ENCODE results near the gene LDLRAP1.
A peak's percentile ranks its signal among the peaks of the same experiment; 100 is the strongest.

The LDLRAP1 gene

DNA sequence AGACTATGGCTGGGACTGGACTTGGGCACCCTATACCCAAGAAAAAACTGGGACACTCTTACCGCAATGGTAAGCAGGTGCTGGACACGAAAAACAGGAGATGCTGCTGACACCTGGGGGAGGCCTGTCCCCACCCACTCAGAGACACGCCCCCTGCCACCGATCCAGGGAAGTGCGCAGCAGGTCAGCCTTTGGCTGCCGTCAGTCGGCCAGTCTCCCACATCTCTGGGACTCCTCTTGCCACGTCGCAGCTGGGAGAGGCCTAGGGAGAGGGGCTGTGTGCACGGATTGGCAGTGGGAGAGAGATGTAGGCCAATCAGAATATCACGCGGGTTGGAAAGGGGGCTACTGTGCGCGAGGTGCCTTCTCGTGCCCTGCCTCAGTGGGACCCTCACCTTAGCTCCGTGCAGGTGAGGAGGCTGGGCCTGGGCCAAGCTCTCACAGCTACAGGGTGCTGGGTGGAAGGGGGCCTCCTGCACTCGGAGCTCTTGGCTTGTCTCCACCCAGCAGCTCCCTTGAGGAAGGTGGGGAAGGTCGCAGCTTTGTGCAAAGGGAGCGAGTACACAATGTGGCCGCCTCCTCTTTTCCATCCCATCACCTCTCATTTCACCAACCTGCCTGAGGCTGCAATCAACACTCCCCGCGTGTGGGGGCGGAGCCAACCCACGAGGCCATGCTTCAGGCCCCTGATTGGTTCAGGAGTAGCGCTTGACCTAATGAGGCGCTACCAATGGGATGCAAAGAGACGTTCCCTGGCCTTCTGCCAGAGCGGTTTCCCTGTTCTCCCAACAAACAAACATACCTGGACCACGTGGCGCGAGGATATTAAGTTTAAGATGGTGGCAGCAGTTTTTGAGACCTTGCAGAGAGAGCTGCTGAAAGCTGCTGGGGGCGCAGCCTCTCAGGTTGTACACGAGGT lies 25.7 kb upstream of the LDLRAP1 start:
- Mint-ChIP-seq H3K36me3 (ENCODE audit: low read depth) (no peaks in the 10 kb centered on the region), H3K4me1 (ENCODE audit: low read depth) (peaks cover 6% of the 10 kb centered on the region)

DNA sequence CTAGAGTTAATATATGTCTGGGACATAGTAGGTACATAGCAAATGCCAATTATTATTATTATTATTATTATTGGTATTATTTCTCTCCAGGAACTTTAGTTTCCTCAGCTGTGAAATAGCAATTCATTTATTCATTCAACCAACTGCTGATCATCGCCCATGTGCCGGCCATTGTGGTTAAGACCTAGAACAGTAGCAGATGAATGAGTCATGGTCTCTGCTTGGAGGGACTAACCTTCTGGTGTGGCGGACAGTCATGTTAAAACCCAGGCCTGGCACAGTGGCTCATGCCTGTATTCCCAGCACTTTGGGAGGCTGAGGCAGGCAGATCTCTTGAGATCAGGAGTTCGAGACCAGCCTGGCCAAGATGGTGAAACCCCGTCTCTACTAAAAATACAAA lies 23.8 kb upstream of the LDLRAP1 start:
- no peaks in the 10 kb centered on the region for H3K27me3 Mint-ChIP-seq
- H3K4me1 Mint-ChIP-seq (ENCODE audit: low read depth): peaks cover 6% of the 10 kb centered on the region
- H3K27ac Mint-ChIP-seq: no peak overlapping the region
- no peak overlapping the region for H3K4me3 Mint-ChIP-seq
- no peaks in the 10 kb centered on the region for H3K36me3 Mint-ChIP-seq (ENCODE audit: low read depth)
- no peak for DNase-seq
- H3K9me3 Mint-ChIP-seq: no peaks in the 10 kb centered on the region

More for the DNA sequence above, 25.7 kb upstream of the LDLRAP1 start:
- Mint-ChIP-seq H3K9me3 (no peaks in the 10 kb centered on the region), H3K27ac (no peak overlapping the region), H3K27me3 (no peaks in the 10 kb centered on the region), H3K4me3 (no peak overlapping the region)
- no peak for DNase-seq

DNA sequence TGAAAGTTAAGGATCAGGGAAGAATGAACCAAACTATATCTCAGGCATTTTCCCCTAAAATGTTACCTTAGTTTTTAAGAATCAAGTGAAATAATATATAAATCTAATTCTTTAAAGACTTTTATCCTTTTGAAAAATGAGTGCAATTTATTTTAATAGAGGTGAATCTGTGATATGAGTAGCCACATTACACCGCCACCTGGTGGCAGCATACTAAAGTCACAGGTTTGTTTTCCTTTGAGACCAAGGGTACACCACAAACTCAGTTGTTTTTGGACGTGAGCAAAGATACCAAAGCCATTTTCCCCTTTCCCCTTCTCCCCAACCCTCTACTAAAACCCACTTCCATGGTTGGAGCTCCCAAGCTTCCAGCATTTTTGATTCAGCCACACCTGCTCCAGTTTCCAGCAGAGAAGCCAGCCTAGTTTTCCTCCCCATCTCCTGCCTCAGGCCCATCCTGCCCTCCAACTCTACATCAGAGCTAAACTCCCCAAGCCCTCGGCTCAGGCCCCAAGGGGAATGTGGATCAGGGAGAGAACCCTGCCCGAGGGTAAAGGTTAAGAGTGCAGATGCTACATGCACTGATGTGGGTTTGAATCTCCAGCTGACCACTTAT lies 22.9 kb upstream of the LDLRAP1 start:
- Mint-ChIP-seq H3K27me3 (no peaks in the 10 kb centered on the region), H3K27ac (no peak overlapping the region), H3K9me3 (no peaks in the 10 kb centered on the region), H3K4me3 (no peak overlapping the region), H3K36me3 (ENCODE audit: low read depth) (no peaks in the 10 kb centered on the region), H3K4me1 (ENCODE audit: low read depth) (peaks cover 6% of the 10 kb centered on the region)
- peak; percentile 75 for DNase-seq

DNA sequence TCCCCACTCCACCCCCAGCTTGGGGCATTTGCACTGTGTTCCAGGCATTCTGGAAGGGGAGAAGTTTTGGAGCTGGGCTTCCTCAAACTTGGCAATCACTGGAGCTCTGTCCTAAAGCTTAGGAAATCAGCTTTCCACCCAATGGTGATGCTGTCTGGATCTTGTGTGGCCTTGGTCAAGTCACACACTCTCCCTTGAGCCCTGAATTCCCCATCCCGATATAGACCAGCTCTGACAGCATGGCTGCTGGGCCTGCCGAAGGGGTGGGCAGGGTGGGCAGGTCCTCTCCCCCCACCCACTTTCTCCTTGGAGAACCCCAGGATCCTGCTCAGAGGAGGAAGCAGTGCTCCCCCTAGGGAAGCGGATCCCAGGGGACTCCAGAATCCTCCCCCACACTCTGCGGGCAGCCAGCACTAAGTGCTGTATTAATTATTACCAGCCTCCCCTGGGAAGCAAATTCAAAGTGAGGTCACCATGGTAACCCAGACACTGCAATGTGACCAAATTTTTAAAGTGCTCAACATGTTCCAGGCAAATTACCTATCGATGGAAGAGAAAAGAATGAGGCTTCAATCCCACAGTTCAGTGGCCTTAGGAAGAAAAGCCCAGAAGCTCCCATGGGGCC lies 21.3 kb upstream of the LDLRAP1 start:
- H3K27ac Mint-ChIP-seq: no peak overlapping the region
- H3K36me3 Mint-ChIP-seq (ENCODE audit: low read depth): no peaks in the 10 kb centered on the region
- H3K27me3 Mint-ChIP-seq: no peaks in the 10 kb centered on the region
- no peak for DNase-seq
- no peak overlapping the region for H3K4me3 Mint-ChIP-seq
- no peaks in the 10 kb centered on the region for H3K9me3 Mint-ChIP-seq
- H3K4me1 Mint-ChIP-seq (ENCODE audit: low read depth): peaks cover 6% of the 10 kb centered on the region

DNA sequence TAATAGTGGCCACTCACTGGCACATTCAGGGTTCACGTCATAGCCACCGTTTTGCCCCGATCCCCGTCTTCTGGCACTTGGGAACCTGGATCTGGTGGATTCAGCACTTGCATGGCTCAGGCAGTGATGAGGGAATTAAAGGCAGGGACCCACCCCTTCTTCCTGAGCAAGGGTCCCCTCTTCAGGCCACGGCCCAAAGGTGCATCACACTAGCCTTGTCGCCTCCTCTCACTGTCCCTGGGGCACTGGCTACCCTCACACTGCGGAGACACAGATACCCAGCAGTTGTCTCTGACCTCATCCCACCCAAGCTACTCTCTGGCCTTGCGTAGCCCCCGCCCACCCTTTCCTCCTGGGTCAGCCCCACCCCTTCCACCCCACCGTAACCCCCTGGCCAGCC lies 19.9 kb upstream of the LDLRAP1 start:
- H3K36me3 Mint-ChIP-seq (ENCODE audit: low read depth): no peaks in the 10 kb centered on the region
- DNase-seq: no peak
- no peak overlapping the region for H3K4me3 Mint-ChIP-seq
- no peaks in the 10 kb centered on the region for H3K27me3 Mint-ChIP-seq
- H3K27ac Mint-ChIP-seq: no peak overlapping the region
- peaks cover 6% of the 10 kb centered on the region for H3K4me1 Mint-ChIP-seq (ENCODE audit: low read depth)
- H3K9me3 Mint-ChIP-seq: no peaks in the 10 kb centered on the region

DNA sequence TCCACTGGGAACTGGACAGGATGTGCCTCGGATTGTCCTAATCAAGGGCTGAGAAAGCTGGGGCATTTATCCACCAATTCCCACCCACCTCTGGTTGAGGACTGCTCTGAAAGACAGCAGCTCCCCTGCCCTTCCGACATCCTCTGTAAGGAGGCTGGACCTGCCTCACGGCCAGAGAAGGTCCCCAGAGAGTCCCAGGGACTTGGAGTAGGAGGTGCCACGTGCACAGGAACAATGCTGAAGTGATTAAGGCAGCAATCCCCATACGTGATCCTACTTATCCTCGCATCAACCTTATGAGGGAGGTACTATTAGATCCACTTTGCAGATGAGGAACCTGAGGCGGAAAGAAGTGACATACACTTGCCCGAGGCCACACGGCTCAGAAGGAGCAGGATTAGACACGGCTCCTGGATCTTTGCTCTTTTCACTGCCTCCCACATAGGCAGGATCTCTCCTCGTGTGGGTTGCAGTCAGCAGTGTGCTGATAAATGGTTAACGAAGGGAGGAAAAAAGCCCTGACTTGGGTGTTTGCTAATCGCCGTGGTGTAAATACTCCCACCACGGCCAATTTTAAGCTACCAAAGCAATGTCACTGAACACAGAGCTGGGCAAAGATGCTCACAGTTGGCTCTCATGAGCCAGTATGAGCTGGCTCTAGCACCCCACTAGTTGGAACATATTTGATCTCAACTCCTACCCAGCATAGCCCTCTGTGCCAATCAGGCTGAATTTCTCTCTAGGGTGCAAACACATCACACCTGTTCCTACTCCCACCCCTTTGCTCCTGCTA lies 18.6 kb upstream of the LDLRAP1 start:
- no peak for DNase-seq
- no peaks in the 10 kb centered on the region for H3K9me3 Mint-ChIP-seq
- peaks cover 8% of the 10 kb centered on the region for H3K4me1 Mint-ChIP-seq (ENCODE audit: low read depth)
- H3K4me3 Mint-ChIP-seq: no peak overlapping the region
- no peaks in the 10 kb centered on the region for H3K36me3 Mint-ChIP-seq (ENCODE audit: low read depth)
- no peaks in the 10 kb centered on the region for H3K27me3 Mint-ChIP-seq
- no peak overlapping the region for H3K27ac Mint-ChIP-seq

DNA sequence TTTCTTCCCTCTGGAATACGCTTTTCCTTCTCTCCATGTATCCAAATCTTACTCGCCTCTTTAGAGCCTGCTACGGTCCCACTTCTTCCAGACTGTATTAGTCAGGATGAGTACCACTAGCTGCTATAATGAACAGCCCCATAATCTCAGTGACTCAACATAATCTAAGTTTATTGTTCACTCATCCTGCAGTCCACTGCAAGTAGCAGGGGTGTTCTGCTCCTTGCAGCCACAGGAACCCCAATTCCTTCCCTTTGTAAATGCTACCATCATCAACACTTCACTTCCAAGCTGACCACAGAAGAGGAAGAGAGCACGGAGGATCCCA lies 18.1 kb upstream of the LDLRAP1 start:
- H3K4me1 Mint-ChIP-seq (ENCODE audit: low read depth): peaks cover 6% of the 10 kb centered on the region
- H3K36me3 Mint-ChIP-seq (ENCODE audit: low read depth): no peaks in the 10 kb centered on the region
- no peaks in the 10 kb centered on the region for H3K27me3 Mint-ChIP-seq
- no peak overlapping the region for H3K4me3 Mint-ChIP-seq
- DNase-seq: no peak
- H3K27ac Mint-ChIP-seq: no peak overlapping the region
- H3K9me3 Mint-ChIP-seq: no peaks in the 10 kb centered on the region

DNA sequence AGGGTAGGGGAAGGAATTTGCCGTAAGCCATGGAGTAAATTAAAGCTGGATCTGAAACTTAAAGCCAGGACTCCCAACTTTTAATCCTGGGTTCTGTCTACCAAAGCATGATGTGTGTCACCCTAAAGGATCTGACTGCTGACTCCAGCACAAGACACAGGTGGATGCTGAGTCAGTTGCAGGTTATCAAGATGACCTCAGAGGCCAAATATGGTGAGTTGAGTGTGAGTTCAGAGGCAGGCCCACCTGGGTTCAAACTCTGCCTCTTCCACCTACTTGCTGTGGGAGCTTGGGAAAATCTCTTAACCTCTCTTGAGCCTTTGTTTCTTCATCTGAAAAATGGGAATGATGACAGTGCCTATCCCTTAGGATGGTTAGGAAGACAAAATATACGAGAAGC lies 16.7 kb upstream of the LDLRAP1 start:
- no peaks in the 10 kb centered on the region for H3K9me3 Mint-ChIP-seq
- H3K4me3 Mint-ChIP-seq: no peak overlapping the region
- no peak overlapping the region for H3K27ac Mint-ChIP-seq
- DNase-seq: no peak
- no peaks in the 10 kb centered on the region for H3K27me3 Mint-ChIP-seq
- H3K4me1 Mint-ChIP-seq (ENCODE audit: low read depth): peaks cover 2% of the 10 kb centered on the region
- no peaks in the 10 kb centered on the region for H3K36me3 Mint-ChIP-seq (ENCODE audit: low read depth)

DNA sequence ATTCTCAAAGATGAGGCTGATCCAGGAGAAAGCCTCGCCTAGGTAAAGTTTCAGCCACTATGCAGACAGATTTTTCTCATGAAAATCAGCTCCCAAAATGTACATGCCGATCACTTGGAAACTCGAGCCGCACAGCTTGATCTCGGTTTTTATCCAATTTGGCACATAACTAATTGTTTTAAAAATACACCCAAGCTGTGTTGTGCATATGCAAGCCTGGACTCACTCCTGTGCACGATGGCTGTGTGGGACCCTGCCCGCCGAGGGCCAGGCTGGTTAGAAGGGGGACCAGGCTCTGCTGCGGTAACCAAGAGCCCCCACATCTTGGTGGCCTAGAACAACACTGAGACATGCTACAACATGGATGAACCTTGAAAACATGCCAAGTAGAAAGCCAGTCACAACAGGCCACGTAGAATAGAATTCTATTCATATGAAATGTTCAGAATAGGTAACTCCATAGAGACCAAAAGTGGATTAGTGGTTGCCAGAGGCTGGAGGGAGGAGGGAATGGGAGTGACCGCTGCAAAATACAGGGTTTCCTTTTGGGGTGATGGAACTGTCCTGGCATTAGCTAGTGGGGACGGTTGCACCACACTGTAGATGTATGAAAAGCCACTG lies 16.1 kb upstream of the LDLRAP1 start:
- H3K27ac Mint-ChIP-seq: no peak overlapping the region
- peaks cover 2% of the 10 kb centered on the region for H3K4me1 Mint-ChIP-seq (ENCODE audit: low read depth)
- no peak for DNase-seq
- H3K4me3 Mint-ChIP-seq: no peak overlapping the region
- no peaks in the 10 kb centered on the region for H3K27me3 Mint-ChIP-seq
- H3K9me3 Mint-ChIP-seq: no peaks in the 10 kb centered on the region
- H3K36me3 Mint-ChIP-seq (ENCODE audit: low read depth): no peaks in the 10 kb centered on the region

DNA sequence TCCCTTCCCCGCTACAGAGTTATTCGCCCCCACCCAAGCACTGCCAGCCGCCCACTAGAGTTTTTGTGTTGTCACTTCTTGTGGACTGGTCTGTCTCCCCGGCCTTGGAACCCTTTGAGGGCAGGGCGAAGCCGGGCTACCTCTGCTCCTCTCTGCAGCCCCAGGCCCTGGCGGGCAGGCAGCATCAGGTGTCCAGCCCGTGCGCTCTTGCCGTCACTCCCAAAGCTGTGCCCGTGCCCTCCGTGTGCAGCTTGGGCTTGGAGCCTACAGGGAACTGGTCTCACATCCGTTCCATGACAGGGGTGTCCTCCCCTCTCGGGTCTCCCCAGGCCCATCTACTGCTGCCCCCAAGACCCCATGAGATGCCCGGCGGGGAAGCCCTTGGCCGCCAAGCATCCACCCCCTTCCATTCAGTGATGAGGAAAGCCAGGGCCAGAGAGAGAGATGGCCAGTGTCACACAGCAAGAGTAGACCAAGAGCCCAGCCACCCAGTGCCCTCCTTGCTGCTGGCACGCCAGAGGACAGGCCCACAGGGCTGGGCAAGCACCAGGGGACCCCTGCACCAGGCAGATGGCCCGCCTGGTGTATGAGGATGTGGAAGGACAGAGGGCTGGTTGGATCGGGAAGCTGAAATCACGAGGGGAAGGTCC lies 15.3 kb upstream of the LDLRAP1 start:
- Mint-ChIP-seq H3K9me3 (no peaks in the 10 kb centered on the region), H3K27ac (no peak overlapping the region), H3K27me3 (no peaks in the 10 kb centered on the region), H3K4me3 (no peak overlapping the region), H3K36me3 (ENCODE audit: low read depth) (no peaks in the 10 kb centered on the region), H3K4me1 (ENCODE audit: low read depth) (peaks cover 2% of the 10 kb centered on the region)
- no peak for DNase-seq

DNA sequence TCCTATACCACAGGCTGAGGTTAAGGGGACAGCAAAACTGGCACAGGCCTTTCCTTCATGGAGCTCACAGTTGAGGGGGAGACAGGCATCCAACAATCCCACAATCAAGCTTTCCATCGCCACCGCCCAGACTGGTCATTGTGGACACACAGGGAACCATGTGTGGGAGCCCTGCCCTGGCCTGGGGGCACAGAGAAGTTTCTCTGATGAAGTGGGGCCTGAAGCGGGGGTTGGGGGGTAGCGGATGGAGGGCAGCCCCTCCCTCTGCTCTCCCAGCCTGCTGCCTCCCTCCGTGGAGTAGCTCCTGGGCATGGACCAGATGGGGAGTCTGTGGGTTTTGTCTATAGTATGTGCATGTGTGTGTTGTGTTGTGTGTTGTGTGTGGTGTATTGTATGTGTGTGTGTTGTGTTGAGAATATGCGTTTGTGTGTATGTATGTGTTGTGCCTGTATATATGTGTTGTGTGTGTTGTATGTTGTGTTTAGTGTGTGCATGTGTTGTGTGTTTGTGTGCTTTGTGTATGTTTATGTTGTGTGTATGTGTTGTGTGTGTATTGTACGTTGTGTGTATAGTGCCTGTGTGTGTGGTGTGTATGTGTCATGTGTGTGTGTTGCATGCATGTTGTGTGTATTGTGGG lies 14.4 kb upstream of the LDLRAP1 start:
- no peaks in the 10 kb centered on the region for H3K36me3 Mint-ChIP-seq (ENCODE audit: low read depth)
- H3K27ac Mint-ChIP-seq: no peak overlapping the region
- DNase-seq: no peak
- H3K27me3 Mint-ChIP-seq: no peaks in the 10 kb centered on the region
- H3K9me3 Mint-ChIP-seq: no peaks in the 10 kb centered on the region
- H3K4me3 Mint-ChIP-seq: no peak overlapping the region
- H3K4me1 Mint-ChIP-seq (ENCODE audit: low read depth): peaks cover 2% of the 10 kb centered on the region

DNA sequence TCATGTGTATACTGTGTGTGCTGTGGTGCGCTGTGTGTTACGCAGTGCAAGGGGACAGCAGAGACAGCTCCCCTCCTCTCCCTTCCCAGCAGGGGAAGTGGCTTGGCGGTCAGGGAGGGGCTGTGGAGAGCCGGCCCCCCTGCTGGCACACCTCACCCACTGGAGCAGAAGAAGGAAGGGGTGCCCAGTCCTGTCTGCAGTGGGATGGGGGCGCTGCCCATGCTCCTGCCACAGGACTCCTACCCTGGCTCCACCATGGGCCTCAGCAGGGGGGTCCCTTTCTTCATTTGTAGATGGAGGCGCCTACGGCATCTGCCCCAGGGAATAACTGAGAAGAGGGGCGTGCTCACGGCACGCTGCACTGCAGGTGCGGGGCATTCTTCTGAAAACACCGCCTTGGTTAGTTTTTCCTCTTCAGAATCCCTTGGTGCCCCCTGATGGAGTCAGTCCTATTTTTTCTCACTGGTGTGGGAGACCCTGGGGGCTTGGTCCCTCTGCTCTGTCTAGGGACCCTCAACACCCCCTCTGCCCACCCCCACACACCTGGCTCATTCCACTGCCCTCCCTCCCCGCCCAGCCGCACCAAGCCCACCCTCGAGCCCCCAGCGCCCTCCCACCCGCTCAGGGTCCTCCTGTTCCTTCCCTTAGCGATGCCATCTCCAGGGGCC lies 13.8 kb upstream of the LDLRAP1 start:
- Mint-ChIP-seq H3K36me3 (ENCODE audit: low read depth) (no peaks in the 10 kb centered on the region), H3K9me3 (no peaks in the 10 kb centered on the region), H3K4me3 (no peak overlapping the region), H3K4me1 (ENCODE audit: low read depth) (peaks cover 2% of the 10 kb centered on the region), H3K27ac (no peak overlapping the region), H3K27me3 (no peaks in the 10 kb centered on the region)
- no peak for DNase-seq

All from activated T-cell treated with anti-CD3 and anti-CD28 coated beads, Interleukin-2, amount 50 U/mL, for 24 hours (primary cell).